Kidney (tissue), 14 donors: ENCODE data around the gene UMPS. TPM values are rescaled to one million over a fixed set of nuclear protein-coding genes. Genes with fewer than 3 reads are reported as not detected.
"Not testable (repeated sequence)": the region's sequence is repeated elsewhere in the genome, so short reads cannot be mapped to it uniquely, and the experiment has no call there.

Source experiments
- DNase-seq, 5 donors: peaks; one replicate each; pipeline ENCODE4 v3.0.0-alpha.2; 2013 to 2020
- FAIRE-seq: peaks from 2 replicates; lab custom pipeline; 2012; peaks lifted over from hg19 to GRCh38; lab: Jason Lieb, UNC
- H3K27ac ChIP-seq, 2 donors: one replicate each; pipeline ENCODE4 v1.7.0; 2013; ENCODE audit warnings: low read depth in 2 of 2, low read length in 2 of 2, inconsistent platforms in 1 of 2
- H3K27me3 ChIP-seq: one replicate; pipeline ENCODE4 v1.7.1; 2013; ENCODE audit warnings: low read length, inconsistent platforms; ENCODE audit not compliant: control insufficient read depth, insufficient read depth
- H3K36me3 ChIP-seq, 3 donors: one replicate each; pipeline versions ENCODE4 v1.7.0 to v1.7.1; 2013; ENCODE audit warnings: low read length in 3 of 3, control low read depth in 1 of 3, inconsistent platforms in 1 of 3; ENCODE audit not compliant: insufficient read depth in 3 of 3, control insufficient read depth in 2 of 3
- H3K4me1 ChIP-seq, 3 donors: one replicate each; pipeline versions ENCODE4 v1.7.0 to v1.7.1; 2013; ENCODE audit warnings: low read length in 3 of 3, inconsistent platforms in 1 of 3, low read depth in 1 of 3; ENCODE audit not compliant: control insufficient read depth in 2 of 3, insufficient read depth in 2 of 3
- H3K4me3 ChIP-seq, 3 donors: one replicate each; pipeline versions ENCODE4 v1.7.0 to v1.8.1; 2013; ENCODE audit warnings: low read length in 3 of 3, control low read depth in 1 of 3, inconsistent platforms in 1 of 3
- H3K9ac ChIP-seq, 3 donors: one replicate each; pipeline versions ENCODE4 v1.7.0 to v1.7.1; 2013; ENCODE audit warnings: low read length in 3 of 3, control low read depth in 1 of 3, inconsistent platforms in 1 of 3
- H3K9me3 ChIP-seq, 3 donors: one replicate each; pipeline versions ENCODE4 v1.7.0 to v1.7.1; 2013; ENCODE audit warnings: low read length in 3 of 3, control low read depth in 1 of 3, inconsistent platforms in 1 of 3; ENCODE audit not compliant: control insufficient read depth in 2 of 3, insufficient read depth in 1 of 3
- intact Hi-C: fragments of 100-400 bp; cut with DNase I; formaldehyde crosslinking; loops from one replicate; pipeline ENCODE4 v1.11.1; 2022
- polyA plus RNA-seq: library from polyadenylated mRNA; stranded (reverse); fragments of 350-450 nt; fragmentation: Illumina TruSeq; extraction: RNeasy Lipid Tissue Mini Kit (QIAGEN cat#74804); gene quantifications from one replicate; pipeline ENCODE4 v1.2.3, GENCODE V29; 2014; ENCODE audit warnings: low read depth, low replicate concordance; ENCODE audit not compliant: insufficient read depth
- total RNA-seq: library from RNA; stranded (reverse); fragmentation: NEBNext Ultra II Directional; extraction: Animal tissue kit (Norgen Biotek cat#: 25700); gene quantifications from one replicate; pipeline ENCODE4 v1.2.1, GENCODE V29; 2021
- TF ChIP-seq, protein P1 (sequence below): IDR thresholded peaks from 3 replicates; pipeline ENCODE4 v1.5.1; 2012; ENCODE audit warnings: mild to moderate bottlenecking, moderate library complexity, borderline replicate concordance; ENCODE audit not compliant: insufficient read depth; ENCODE audit errors: extremely low read depth
- donor health status: control.
- donor health status: control.
- donor health status: control.
- donor health status: control.
- donor health status: control.
- donor health status: DM: yes; HTN: yes; CAD: no.
- donor health status: Normal renal cell carcinoma (clear cell type).

The UMPS gene
- total and polyA plus RNA-seq, 2 donors from 2014 or later = 24.7 to 25.7 TPM

DNA sequence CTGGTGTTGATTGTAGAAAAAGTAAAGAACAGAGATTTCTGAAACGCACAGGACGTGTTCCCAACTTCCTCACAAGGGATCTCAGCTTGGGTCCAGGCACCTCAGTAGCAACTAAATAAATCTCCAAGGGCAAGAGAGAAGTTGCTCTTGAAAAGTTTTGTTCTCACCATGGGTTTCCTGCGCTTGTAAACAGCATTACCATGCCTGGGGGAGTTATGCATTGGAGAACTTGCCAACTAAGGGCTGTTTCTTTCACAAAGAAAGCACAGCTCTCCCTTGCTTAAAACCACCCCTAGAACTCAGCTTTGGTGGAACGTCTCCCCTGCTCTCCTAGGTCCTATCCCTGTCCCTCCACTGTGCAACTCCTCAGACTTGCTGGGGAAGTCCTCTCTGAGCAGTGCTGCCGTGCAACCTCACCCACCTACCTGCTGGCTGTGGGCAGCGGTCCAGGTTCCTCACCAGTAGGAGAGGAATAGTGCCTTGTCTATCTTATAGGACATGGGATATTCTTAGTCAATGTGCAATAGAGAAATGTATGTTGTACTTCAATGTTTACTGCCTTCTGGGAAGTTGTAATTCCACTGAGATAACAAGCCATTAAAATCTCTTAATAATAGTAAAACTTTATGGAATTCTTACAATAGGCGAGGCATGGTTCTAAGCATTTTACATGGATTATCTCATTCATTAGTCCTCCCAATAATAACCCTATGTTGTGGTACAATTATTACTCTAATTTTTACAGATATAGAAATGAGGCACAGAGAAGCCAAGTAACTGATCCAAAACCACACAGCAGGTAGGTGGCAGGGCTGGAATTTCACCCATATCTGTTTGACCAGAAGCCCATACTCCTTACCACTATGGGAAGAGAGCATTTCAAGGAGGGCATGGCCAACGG, 51.5 kb downstream of the UMPS start:
- Histone ChIP-seq H3K9ac (peak overlapping the region in 1 of 3 donors; percentile 63), H3K36me3 (peaks cover 0 to 5% (median 0%) of the 10 kb centered on the region in 3 donors), H3K4me1 (peaks cover 0 to 44% (median 40%) of the 10 kb centered on the region in 3 donors), H3K4me3 (no peak overlapping the region), H3K27me3 (no peaks in the 10 kb centered on the region), H3K27ac (peak overlapping the region; percentile 86 to 95), H3K9me3 (no peaks in the 10 kb centered on the region)
- TF ChIP-seq, protein P1, sequence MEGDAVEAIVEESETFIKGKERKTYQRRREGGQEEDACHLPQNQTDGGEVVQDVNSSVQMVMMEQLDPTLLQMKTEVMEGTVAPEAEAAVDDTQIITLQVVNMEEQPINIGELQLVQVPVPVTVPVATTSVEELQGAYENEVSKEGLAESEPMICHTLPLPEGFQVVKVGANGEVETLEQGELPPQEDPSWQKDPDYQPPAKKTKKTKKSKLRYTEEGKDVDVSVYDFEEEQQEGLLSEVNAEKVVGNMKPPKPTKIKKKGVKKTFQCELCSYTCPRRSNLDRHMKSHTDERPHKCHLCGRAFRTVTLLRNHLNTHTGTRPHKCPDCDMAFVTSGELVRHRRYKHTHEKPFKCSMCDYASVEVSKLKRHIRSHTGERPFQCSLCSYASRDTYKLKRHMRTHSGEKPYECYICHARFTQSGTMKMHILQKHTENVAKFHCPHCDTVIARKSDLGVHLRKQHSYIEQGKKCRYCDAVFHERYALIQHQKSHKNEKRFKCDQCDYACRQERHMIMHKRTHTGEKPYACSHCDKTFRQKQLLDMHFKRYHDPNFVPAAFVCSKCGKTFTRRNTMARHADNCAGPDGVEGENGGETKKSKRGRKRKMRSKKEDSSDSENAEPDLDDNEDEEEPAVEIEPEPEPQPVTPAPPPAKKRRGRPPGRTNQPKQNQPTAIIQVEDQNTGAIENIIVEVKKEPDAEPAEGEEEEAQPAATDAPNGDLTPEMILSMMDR = no peak
- no peak for FAIRE-seq
- DNase-seq = no peak
- intact Hi-C loops = no loop called here

GRCh38 chr3:124782377-124782712, 52.1 kb downstream of the UMPS start:
- Histone ChIP-seq H3K27ac (peak overlapping the region; percentile 11 to 48), H3K4me1 (peaks cover 0 to 50% (median 44%) of the 10 kb centered on the region in 3 donors)
- H3K4me3 ChIP-seq, H3K9ac ChIP-seq, intact Hi-C loops, H3K9me3 ChIP-seq, DNase-seq, H3K27me3 ChIP-seq, FAIRE-seq, H3K36me3 ChIP-seq: not testable (repeated sequence)

DNA sequence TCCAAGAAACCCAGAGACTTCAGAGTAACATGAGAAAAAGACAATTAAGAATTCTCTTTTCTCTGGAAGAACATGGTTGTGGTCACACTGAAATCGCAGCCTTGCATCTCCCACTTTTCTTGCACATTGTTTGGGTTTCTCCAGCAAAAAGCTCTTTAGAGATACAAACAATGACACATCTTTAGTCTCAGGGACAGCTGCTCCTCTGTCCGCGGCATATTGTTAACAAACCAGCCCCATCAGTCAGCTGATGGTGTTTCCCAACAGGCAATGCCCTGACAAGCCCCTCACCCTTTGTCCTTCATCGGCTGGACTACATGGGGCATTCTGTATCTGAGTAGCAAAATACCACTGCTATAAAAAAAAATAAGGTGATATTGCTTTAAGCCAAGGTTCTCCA, 53.4 kb downstream of the UMPS start:
- H3K27me3 ChIP-seq = no peaks in the 10 kb centered on the region
- TF ChIP-seq, protein P1 = no peak
- peaks cover 0 to 5% (median 0%) of the 10 kb centered on the region in 3 donors for H3K36me3 ChIP-seq
- DNase-seq = no peak
- intact Hi-C loops = no loop called here
- H3K4me3 ChIP-seq = no peak overlapping the region
- no peak overlapping the region for H3K27ac ChIP-seq
- H3K4me1 ChIP-seq = peaks cover 0 to 45% (median 36%) of the 10 kb centered on the region in 3 donors
- H3K9ac ChIP-seq = no peak overlapping the region
- FAIRE-seq = no peak
- no peaks in the 10 kb centered on the region for H3K9me3 ChIP-seq

- Histone ChIP-seq H3K27me3 (no peaks in the 10 kb centered on the region), H3K4me3 (no peak overlapping the region), H3K9ac (no peak overlapping the region), H3K27ac (peak overlapping the region; percentile 41 to 64), H3K4me1 (peaks cover 0 to 43% (median 28%) of the 10 kb centered on the region in 3 donors), H3K36me3 (peaks cover 0 to 5% (median 0%) of the 10 kb centered on the region in 3 donors), H3K9me3 (no peaks in the 10 kb centered on the region)
- FAIRE-seq = no peak
- TF ChIP-seq, protein P1 = no peak
- intact Hi-C loops = no loop called here
- DNase-seq = peak in 1 of 5 donors; percentile 84
Measured at GRCh38 chr3:124784686-124785382, 54.6 kb downstream of the UMPS start.
